IMR-90 (cell line): ENCODE data around the gene SEBOX. TPM values are rescaled to one million over a fixed set of nuclear protein-coding genes. Genes with fewer than 3 reads are reported as not detected.
A peak's percentile ranks its signal among the peaks of the same experiment; 100 is the strongest.

ENCODE experiments used
- ATAC-seq: fragments of 200-7000 bp; cut with Tn5 transposase; 2 replicates; pipeline ENCODE4 v1.9.1; 2020; ENCODE audit warnings: low read depth, mild to moderate bottlenecking, moderate library complexity
- BruUV-seq: library from RNA; stranded (reverse); fragments of 400-500 nt; replicated peaks from 2 replicates; lab custom pipeline; 2021; lab: Mats Ljungman, UMichigan
- CTCF ChIA-PET: fragments of 300-600 bp; formaldehyde crosslinking; extraction: SDS; loops from one replicate; lab custom pipeline; 2021; ENCODE audit warnings: antibody characterized with exemption; lab: Yijun Ruan, JAX
- POLR2A ChIA-PET: fragments of 300-600 bp; sonication (Branson Sonifier 250); formaldehyde crosslinking; loops from one replicate; lab custom pipeline; 2022; ENCODE audit warnings: antibody characterized with exemption; ENCODE audit not compliant: unreplicated experiment; lab: Charles Lee
- DNase-seq: peaks from one replicate; pipeline ENCODE4 v3.0.0; 2013
- H2AFZ ChIP-seq: replicated peaks from 2 replicates; pipeline ENCODE3; 2013; ENCODE audit warnings: low read length, mild to moderate bottlenecking; ENCODE audit not compliant: poor library complexity
- H2AK5ac ChIP-seq: 2 replicates; pipeline ENCODE4 v1.6.1; 2013; ENCODE audit warnings: low read depth, low read length, inconsistent platforms
- H2AK9ac ChIP-seq: replicated peaks from 2 replicates; pipeline ENCODE3; 2013; ENCODE audit warnings: mild to moderate bottlenecking, low read depth, low read length, moderate library complexity; ENCODE audit not compliant: poor library complexity
- H2BK120ac ChIP-seq: 2 replicates; pipeline ENCODE4 v1.6.1; 2013; ENCODE audit warnings: low read depth, low read length, inconsistent platforms
- H2BK15ac ChIP-seq: 3 replicates; pipeline ENCODE4 v1.6.1; 2013; ENCODE audit warnings: low read depth, low read length, inconsistent platforms
- H2BK20ac ChIP-seq: 2 replicates; pipeline ENCODE4 v1.6.1; 2013; ENCODE audit warnings: low read depth, mild to moderate bottlenecking, inconsistent platforms, low read length, moderate library complexity
- H2BK5ac ChIP-seq: 2 replicates; pipeline ENCODE4 v1.6.1; 2013; ENCODE audit warnings: mild to moderate bottlenecking, low read depth, low read length, inconsistent platforms; ENCODE audit not compliant: poor library complexity, severe bottlenecking
- H3K14ac ChIP-seq: replicated peaks from 2 replicates; pipeline ENCODE4 v1.6.1; 2013; ENCODE audit warnings: low read depth, low read length, inconsistent platforms
- H3K18ac ChIP-seq: 2 replicates; pipeline ENCODE4 v1.6.1; 2013; ENCODE audit warnings: low read depth, low read length, control low read depth
- H3K23ac ChIP-seq: 2 replicates; pipeline ENCODE4 v1.6.1; 2013; ENCODE audit warnings: low read depth, low read length, inconsistent platforms
- H3K27ac ChIP-seq: 2 replicates; pipeline ENCODE4 v1.5.1; 2013; ENCODE audit warnings: mild to moderate bottlenecking, control low read depth, low read length; ENCODE audit not compliant: insufficient read depth
- H3K27me3 ChIP-seq: 2 replicates; pipeline ENCODE4 v1.6.1; 2013; ENCODE audit warnings: low read length; ENCODE audit not compliant: control insufficient read depth, insufficient read depth
- H3K36me3 ChIP-seq: 2 replicates; pipeline ENCODE4 v1.6.1; 2013; ENCODE audit warnings: low read length, mixed read lengths; ENCODE audit not compliant: control insufficient read depth, insufficient read depth
- H3K4ac ChIP-seq: 2 replicates; pipeline ENCODE4 v1.6.1; 2013; ENCODE audit warnings: low read depth, low read length, inconsistent platforms
- H3K4me1 ChIP-seq: 2 replicates; pipeline ENCODE4 v1.6.1; 2013; ENCODE audit warnings: low read length, mixed read lengths; ENCODE audit not compliant: control insufficient read depth, insufficient read depth
- H3K4me2 ChIP-seq: 2 replicates; pipeline ENCODE4 v1.6.1; 2013; ENCODE audit warnings: low read depth, mild to moderate bottlenecking, control low read depth, low read length, moderate library complexity
- H3K4me3 ChIP-seq: 2 replicates; pipeline ENCODE4 v1.5.1; 2013; ENCODE audit warnings: low read depth, mild to moderate bottlenecking, control low read depth, low read length, moderate library complexity; ENCODE audit not compliant: insufficient read depth
- H3K56ac ChIP-seq: 2 replicates; pipeline ENCODE4 v1.6.1; 2013; ENCODE audit warnings: low read length, inconsistent platforms; ENCODE audit not compliant: insufficient read depth; ENCODE audit errors: extremely low read depth
- H3K79me1 ChIP-seq, 2 experiments: 2 replicates each; pipeline ENCODE4 v1.6.1; 2013; ENCODE audit warnings: low read length in 2 of 2, inconsistent platforms in 1 of 2, low read depth in 1 of 2
- H3K9ac ChIP-seq: 2 replicates; pipeline ENCODE4 v1.6.1; 2013; ENCODE audit warnings: low read depth, low read length, control low read depth
- H3K9me1 ChIP-seq: 2 replicates; pipeline ENCODE4 v1.6.1; 2013; ENCODE audit warnings: low read length, inconsistent platforms; ENCODE audit not compliant: insufficient read depth
- H3K9me3 ChIP-seq: 2 replicates; pipeline ENCODE4 v1.6.1; 2013; ENCODE audit warnings: low read length; ENCODE audit not compliant: control insufficient read depth, insufficient read depth
- H4K20me1 ChIP-seq: 2 replicates; pipeline ENCODE4 v1.6.1; 2013; ENCODE audit warnings: low read length, inconsistent platforms; ENCODE audit not compliant: insufficient read depth
- H4K5ac ChIP-seq: 2 replicates; pipeline ENCODE4 v1.6.1; 2013; ENCODE audit warnings: mild to moderate bottlenecking, low read depth, low read length, control low read depth
- H4K8ac ChIP-seq, 2 experiments: 2 replicates each; pipeline ENCODE4 v1.6.1; 2013; ENCODE audit warnings: low read depth in 2 of 2, low read length in 2 of 2, control low read depth in 1 of 2, inconsistent platforms in 1 of 2
- H4K91ac ChIP-seq: 2 replicates; pipeline ENCODE4 v1.6.1; 2013; ENCODE audit warnings: low read depth, low read length, inconsistent platforms; ENCODE audit not compliant: insufficient read depth
- MXI1 ChIP-seq: IDR thresholded peaks from 2 replicates; pipeline ENCODE4 v1.6.1; 2012; ENCODE audit warnings: low read depth, mild to moderate bottlenecking, low read length, moderate library complexity, borderline replicate concordance
- NFE2L2 ChIP-seq: fragments of 150-350 bp; IDR thresholded peaks from 2 replicates; pipeline ENCODE4 v1.6.1; 2016; ENCODE audit warnings: low read depth, mild to moderate bottlenecking, low read length
- RAD21 ChIP-seq: IDR thresholded peaks from 2 replicates; pipeline ENCODE4 v1.6.1; 2012; ENCODE audit warnings: low read length, improper control_type of control experiment
- RFX5 ChIP-seq: IDR thresholded peaks from 2 replicates; pipeline ENCODE4 v1.8.0; 2012; ENCODE audit warnings: low read depth, mild to moderate bottlenecking, low read length, moderate library complexity
- WGBS, 2 experiments: methylation state at CpG; one replicate each; pipeline versions ENCODE4 v1.1.5 to v1.1.7; 2013; ENCODE audit warnings: missing lambda C conversion rate in 2 of 2; ENCODE audit not compliant: insufficient read length in 1 of 2; ENCODE audit errors: extremely low coverage in 2 of 2; 5-methylcytosine and 5-hydroxymethylcytosine counted together
- dilution Hi-C: fragments of 300-500 bp; cut with HindIII; formaldehyde crosslinking; loops from one replicate; pipeline ENCODE4 v1.14.3; 2018; ENCODE audit warnings: low sequenced_read_pairs; ENCODE audit not compliant: unreplicated experiment
- in situ Hi-C: fragments of 300-500 bp; cut with MboI; formaldehyde crosslinking; loops from 3 replicates; pipeline ENCODE4 v1.14.3; 2019; ENCODE audit warnings: low sequenced_read_pairs, inconsistent platforms, mixed read lengths
- intact Hi-C: fragments of 100-400 bp; cut with micrococcal nuclease; formaldehyde crosslinking; loops from 2 replicates; pipeline ENCODE4 v1.10.0; 2022
- polyA plus RNA-seq, 3 experiments: library from polyadenylated mRNA; depleted of rRNA; stranded (reverse); fragments of >200 nt; gene quantifications; 2 replicates each; pipeline ENCODE4 v1.2.3, GENCODE V29; 2012; ENCODE audit warnings: low replicate concordance in 1 of 3
- total RNA-seq: library from RNA; depleted of rRNA; stranded (reverse); fragments of >200 nt; gene quantifications from 2 replicates; pipeline ENCODE4 v1.2.3, GENCODE V29; 2012
- TF ChIP-seq, protein P1 (sequence below): conservative IDR thresholded peaks from 2 replicates; pipeline ENCODE4 v1.5.1; 2012; ENCODE audit warnings: mild to moderate bottlenecking, low read depth, low read length, improper control_type of control experiment

SEBOX gene
- total and polyA plus RNA-seq, 2 of the 4 experiments (the other 2 are of a cell fraction) = not detected

DNA sequence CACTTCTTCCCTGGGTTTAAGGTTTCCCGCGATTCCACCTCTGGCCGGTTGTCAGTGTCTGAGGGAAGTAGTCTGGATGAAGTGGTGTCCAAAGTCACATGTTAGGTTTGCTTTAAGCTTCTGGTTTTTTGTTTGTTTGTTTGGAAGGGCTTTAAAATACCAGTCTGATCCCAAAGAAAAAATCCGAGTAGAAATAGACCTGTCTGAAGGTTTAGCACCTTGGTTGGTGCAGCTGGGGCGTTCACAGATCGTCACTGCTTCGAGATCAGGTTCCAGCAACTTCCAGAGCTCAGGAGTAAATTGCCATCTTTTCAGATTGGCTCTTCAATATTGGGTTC lies 45.4 kb downstream of the SEBOX start:
- in situ Hi-C loops = no loop called here
- Histone ChIP-seq H3K27me3 (no peaks in the 10 kb centered on the region), H4K91ac (no peak overlapping the region), H3K9me1 (peaks cover 3% of the 10 kb centered on the region; the same call in 1 of the 2 replicates), H2BK15ac (no peak overlapping the region), H3K27ac (peak overlapping the region; percentile 15; the same call in 1 of the 2 replicates), H3K36me3 (no peaks in the 10 kb centered on the region), H4K8ac (peak overlapping the region in 1 of 2 experiments; percentile 12; a peak in 2 of 4 replicates), H3K4me2 (peak overlapping the region; percentile 87), H3K79me1 (peaks cover 16 to 21% of the 10 kb centered on the region in 2 experiments; a peak in 3 of 4 replicates), H4K5ac (no peak overlapping the region), H2AK5ac (no peak overlapping the region), H3K14ac (no peak overlapping the region; the same call in 1 of the 2 replicates), H2BK5ac (no peak overlapping the region), H2AK9ac (peak overlapping the region; percentile 89), H3K4me3 (peak overlapping the region; percentile 67), H2AFZ (peak overlapping the region; percentile 100), H3K4me1 (peaks cover 4% of the 10 kb centered on the region; the same call in 1 of the 2 replicates), H3K18ac (no peak overlapping the region), H3K56ac (no peak overlapping the region), H4K20me1 (no peaks in the 10 kb centered on the region), H3K9ac (peak overlapping the region; percentile 46), H3K23ac (0 out of 2 replicates have a peak overlapping the region, but pooled peaks have one; percentile 11), H3K4ac (0 out of 2 replicates have a peak overlapping the region, but pooled peaks have one; percentile 17), H3K9me3 (no peaks in the 10 kb centered on the region), H2BK20ac (no peak overlapping the region), H2BK120ac (no peak overlapping the region)
- TF ChIP-seq MXI1 (no peak), NFE2L2 (no peak), RAD21 (no peak), RFX5 (no peak)
- TF ChIP-seq, protein P1, sequence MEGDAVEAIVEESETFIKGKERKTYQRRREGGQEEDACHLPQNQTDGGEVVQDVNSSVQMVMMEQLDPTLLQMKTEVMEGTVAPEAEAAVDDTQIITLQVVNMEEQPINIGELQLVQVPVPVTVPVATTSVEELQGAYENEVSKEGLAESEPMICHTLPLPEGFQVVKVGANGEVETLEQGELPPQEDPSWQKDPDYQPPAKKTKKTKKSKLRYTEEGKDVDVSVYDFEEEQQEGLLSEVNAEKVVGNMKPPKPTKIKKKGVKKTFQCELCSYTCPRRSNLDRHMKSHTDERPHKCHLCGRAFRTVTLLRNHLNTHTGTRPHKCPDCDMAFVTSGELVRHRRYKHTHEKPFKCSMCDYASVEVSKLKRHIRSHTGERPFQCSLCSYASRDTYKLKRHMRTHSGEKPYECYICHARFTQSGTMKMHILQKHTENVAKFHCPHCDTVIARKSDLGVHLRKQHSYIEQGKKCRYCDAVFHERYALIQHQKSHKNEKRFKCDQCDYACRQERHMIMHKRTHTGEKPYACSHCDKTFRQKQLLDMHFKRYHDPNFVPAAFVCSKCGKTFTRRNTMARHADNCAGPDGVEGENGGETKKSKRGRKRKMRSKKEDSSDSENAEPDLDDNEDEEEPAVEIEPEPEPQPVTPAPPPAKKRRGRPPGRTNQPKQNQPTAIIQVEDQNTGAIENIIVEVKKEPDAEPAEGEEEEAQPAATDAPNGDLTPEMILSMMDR = no peak
- POLR2A ChIA-PET = no interaction called here
- CTCF ChIA-PET = interaction anchor here (1.1 kb wide), 1 partner anchor 16 kb away, joined by 3 read pairs; the partner anchor contains the start of genes IFT20 and TNFAIP1
- intact Hi-C loops = loop anchor here (5.0 kb wide), 1 partner anchor 427 kb away; the partner anchor contains the start of gene LYRM9
- dilution Hi-C loops = no loop called here
- ATAC-seq (peak; percentile 5), DNase-seq (peak; percentile 12)
- no TSS peak for BruUV-seq
- 0% methylated on average over 4 of the region's 7 CpGs; no CpG with 5 or more reads in 1 of the 2 experiments for WGBS, 2 experiments
